GM04504 (cell line): ENCODE results near the gene MYD88.
"Not testable (repeated sequence)": the region's sequence is repeated elsewhere in the genome, so short reads cannot be mapped to it uniquely, and the experiment has no call there.

ENCODE experiments used
- DNase-seq: peaks from one replicate; pipeline ENCODE4 v3.0.0-alpha.2; 2012; ENCODE audit warnings: low read depth

The MYD88 gene

DNA sequence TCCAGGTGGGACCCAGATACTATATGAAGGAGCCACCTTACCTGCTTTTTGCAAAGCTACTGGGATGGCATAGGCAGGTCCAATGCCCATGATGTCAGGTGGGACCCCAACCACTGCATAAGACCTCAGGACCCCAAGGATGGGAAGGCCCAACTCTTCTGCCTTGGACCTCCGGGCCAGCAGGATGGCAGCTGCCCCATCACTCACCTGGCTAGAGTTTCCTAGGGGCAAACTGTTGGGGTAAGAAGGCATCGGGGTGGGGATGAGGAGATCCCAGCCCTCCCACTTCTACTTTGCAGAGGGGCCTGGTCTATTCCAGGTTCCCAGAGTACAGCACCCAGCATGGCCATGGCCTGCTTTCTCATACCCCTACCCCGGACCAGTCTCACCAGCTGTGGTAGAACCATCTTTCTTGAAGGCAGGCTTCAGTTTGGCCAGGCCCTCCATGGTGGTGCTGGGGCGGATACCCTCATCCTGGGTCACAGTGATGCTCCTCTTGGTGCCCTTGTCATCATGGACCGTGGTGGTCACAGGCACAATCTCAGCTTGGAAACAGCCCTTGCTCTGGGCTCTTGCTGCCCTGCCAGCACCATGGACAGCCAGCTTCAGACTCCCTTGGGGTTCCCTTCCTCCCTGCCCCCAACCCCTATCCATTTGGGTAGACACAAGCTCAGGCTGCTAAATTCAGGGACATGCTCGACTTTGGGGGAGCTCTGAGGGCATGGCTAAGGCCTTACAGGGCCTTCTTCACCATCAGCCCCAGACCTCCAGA lies 12.2 kb upstream of the MYD88 start:
- DNase-seq: no peak

DNA sequence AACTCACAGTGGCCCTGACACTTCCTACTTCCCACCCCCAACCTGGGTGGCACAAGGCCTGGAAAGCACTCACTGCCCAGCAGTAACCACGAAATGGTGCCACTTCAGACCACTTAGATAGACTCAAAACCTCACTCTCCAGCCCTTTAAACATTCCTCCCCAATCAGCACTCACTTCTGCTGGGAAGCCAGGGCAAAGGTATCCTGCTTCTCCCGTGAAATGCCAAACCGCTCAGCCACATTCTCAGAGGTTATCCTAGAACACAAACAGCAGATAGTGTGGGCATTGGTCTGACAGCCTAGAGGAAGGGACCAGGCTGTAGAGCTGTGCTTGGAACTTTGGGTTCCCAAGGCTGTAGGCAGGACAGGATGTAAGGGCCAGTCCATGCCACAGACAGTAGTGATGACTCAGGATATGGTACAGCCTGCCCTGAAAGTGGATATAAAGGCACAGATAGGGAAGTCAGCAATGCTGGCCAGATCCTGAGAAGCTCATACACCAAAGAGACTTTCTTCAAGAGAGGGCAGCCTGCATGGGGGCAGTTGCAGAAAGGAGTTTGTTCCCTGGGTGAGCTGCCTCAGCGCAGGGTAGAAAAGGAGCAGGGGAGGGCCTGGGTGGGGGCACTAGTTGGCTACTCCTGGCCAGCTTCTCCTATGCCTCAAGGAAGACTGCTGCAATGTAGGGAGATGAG lies 10.7 kb upstream of the MYD88 start:
- no peak for DNase-seq

- no peak for DNase-seq
Measured at GRCh38 chr3:38128303-38128655, 10.2 kb upstream of the MYD88 start.

GRCh38 chr3:38129058-38129457 lies 9.4 kb upstream of the MYD88 start:
- no peak for DNase-seq

GRCh38 chr3:38130631-38131065 lies 7.8 kb upstream of the MYD88 start:
- DNase-seq: no peak

DNA sequence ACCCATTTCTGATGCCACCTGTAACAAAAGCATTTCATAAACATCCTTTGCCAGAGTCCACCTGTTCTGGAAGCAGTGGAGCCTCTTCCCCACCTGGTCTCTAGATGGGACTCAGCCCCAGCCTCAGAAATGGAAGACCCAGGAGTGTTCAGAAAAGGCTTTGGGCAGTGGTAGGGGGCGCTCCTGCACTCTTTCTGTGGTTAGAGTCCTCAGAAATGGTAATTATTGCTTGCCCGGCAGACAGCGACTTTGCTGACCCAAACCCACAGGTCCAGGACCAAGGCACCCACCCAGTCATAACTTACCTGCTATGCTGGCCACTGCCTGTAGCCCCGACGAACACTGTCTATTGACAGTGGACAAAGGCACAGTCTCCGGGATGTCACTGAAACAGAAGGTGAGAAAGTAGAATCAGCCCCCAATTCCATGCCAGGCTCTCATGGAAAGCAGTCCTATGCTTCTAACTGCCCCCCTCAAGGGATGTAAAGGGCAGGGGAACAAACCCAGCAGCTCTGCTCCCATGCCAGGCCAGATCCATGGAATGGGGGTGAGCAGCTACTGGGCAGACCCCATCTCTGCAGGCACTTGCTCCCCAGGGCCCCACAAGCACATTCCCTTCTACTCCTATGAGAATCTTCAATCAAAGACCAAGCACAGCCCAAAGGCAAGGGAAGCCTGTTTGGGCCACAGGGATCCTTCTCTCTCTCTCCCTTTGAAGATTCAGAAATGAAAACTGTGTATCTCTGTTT lies 6.7 kb upstream of the MYD88 start:
- DNase-seq: no peak

DNA sequence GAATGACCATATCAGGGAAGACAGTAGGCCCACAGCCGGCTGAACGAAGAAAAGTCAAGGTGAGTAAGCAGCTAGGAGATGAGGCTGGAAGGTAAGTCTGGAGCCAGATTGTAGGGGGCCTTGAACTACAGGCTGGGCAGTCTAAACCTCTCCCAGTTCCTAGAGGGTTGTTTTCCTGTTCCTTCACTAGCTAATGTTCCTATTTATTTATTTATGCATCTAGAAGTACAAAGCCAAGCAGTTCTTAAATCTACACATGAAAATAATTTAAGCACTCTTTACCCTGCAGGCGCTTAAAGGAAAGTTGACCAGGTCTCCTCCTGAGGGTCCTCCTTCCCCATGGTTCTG lies 5.3 kb upstream of the MYD88 start:
- DNase-seq: no peak

DNA sequence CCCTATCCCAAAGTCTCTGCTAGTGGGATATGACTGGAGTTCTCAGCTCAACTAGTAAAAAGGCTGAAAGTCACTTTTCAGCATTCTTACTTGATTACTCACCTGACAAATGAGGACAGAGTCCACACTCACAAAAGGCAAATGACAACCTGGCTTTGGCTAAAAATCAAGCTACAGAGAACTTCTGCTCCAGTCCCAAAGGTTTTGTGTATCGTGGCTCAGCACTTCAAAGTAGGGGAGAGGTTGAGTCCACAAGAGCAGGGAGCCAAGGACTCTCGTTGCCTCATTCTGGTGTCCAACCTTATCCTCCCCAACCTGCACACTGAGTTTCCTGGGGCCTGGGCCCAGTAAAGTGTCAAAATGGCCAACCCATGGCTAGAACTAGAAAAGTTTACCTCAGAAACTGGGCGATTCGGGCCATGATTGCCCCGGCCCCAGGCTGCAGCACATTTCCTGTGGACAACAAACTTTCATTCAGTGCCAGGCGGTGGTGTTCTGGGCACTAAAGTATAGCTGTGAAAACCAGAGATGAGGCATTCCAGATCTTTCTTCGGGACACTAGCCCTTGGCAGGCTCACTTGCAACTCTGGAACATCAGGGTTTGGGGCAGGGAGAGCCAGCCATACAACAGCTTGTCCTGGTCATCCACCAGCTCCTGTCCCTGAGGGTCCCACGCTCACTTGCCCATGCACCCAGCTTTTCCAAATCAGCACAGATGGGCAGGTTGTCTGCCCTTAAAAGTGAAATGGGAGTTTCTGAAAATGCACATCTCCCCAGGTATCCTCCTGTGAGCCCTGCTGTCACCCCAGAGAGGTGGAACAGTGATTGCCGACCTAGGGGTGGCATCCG lies 4.7 kb upstream of the MYD88 start:
- DNase-seq: no peak

GRCh38 chr3:38134517-38135143 lies 3.8 kb upstream of the MYD88 start:
- DNase-seq: not testable (repeated sequence)

GRCh38 chr3:38135621-38136277 lies 2.7 kb upstream of the MYD88 start:
- DNase-seq: not testable (repeated sequence)

- no peak for DNase-seq
Measured at GRCh38 chr3:38136393-38136776, 2.1 kb upstream of the MYD88 start.

DNA sequence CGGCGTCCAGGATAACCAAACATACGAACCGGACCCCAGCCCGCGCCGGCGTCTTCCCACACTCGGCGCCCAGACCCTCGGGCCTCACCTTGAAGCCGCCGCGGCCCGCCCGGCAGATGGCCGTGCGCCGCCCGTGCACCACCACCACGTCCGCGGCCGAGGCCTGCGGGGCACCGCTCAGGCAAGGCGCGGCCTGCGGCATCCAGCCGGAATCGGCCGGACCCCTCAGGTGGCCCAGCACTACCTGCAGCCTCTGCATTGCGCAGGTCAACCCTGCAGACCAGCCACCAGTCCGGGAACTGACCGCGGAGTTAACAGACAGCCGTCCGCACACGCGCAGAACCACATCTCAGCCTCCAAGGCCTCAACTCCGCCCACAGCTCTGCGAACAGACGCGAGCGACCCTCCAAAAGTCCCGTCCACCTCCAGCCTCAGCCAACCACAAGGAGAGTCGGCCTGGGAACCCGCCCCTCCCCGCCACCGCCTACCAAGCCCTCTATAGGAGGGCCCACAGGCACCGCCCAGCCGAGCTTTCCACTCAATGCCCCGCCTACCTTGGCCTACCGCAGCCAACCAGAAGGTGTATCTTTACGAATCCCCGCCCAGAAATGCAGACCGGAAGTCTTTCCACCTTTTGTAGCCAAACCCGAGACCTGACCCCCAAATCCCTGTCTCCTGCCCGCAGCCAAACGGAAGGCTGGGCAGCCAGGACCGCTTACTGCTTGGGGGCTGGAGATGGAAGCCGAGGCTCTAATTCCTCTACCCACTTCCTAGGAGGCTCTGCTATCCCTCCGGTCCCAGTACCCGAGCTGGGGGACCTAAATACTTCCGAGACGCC lies 1.5 kb upstream of the MYD88 start, which contains the start of gene ACAA1:
Gene ACAA1, minus strand, starts transcription at position 351 of the 838 bp plus-strand sequence. Its CDS starts 92 bp downstream, at position 259.
- peak; percentile 97 for DNase-seq

DNA sequence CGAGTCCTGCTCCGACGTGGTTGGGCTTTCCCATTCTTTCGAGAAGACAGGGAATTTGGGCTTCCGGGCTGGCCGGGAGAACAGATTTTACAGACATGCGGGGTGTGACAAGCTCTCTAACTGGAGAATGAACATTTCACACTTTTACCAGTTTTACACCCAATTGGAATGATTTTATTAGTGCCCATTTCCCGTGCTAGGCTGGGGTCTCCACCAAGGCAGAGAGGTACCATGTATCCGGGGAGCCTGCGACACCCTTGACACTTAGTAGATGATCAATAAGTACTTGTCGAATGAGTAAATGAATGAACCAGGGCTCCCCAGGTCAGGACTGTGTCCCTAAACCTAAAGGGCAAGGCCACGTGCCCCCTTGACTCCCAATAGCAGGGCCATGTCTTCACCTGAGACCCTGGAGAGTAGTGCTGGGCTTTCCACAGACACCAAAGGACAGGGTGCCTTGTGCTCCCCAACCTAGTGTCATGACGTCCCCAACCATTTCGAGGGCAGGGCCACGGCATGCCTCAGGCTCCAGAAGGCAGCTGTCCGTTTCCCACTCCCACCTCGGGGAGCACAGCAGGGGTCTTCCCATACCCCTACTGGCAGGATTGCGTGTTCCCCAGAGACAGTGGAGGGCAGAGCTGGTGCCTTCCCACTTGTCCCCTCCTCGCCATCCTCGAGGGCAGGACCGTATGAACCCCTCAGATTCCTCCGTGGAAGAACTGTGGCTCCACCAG lies 679 bp upstream of the MYD88 start:
- no peak for DNase-seq

DNA sequence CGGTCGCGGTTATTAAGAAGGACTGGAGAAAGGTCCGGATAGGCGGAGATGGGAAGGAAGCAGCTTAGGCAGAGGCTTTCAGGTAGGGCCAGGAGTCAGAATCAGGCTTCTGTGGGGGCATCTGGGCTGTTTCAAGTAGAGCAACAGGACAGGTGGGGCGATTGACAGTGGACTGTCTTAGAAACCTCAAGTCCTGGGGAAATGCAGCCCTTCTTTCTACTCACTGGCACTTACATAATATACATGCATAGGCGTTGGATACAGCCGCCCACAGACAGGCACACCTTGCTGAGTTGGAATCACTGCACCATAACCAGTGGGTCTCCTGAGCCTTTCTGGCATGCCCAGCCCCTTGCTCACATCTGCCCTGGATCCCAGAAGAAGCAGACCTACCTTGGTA lies 730 bp downstream of the MYD88 start:
- DNase-seq: no peak

DNA sequence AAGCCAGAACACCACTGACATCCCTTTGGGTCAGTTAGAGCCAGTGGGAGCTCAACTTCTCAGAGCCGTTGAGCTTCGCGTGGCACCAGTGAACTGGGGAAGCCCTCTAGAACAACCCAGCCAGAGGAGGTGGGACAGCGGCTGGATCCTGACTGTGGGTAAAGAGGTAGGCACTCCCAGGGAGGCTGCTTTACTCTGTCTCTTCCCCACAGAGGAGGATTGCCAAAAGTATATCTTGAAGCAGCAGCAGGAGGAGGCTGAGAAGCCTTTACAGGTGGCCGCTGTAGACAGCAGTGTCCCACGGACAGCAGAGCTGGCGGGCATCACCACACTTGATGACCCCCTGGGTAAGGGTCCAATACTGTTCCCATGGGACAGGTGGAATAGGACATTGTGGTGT lies 1.2 kb downstream of the MYD88 start:
- no peak for DNase-seq

DNA sequence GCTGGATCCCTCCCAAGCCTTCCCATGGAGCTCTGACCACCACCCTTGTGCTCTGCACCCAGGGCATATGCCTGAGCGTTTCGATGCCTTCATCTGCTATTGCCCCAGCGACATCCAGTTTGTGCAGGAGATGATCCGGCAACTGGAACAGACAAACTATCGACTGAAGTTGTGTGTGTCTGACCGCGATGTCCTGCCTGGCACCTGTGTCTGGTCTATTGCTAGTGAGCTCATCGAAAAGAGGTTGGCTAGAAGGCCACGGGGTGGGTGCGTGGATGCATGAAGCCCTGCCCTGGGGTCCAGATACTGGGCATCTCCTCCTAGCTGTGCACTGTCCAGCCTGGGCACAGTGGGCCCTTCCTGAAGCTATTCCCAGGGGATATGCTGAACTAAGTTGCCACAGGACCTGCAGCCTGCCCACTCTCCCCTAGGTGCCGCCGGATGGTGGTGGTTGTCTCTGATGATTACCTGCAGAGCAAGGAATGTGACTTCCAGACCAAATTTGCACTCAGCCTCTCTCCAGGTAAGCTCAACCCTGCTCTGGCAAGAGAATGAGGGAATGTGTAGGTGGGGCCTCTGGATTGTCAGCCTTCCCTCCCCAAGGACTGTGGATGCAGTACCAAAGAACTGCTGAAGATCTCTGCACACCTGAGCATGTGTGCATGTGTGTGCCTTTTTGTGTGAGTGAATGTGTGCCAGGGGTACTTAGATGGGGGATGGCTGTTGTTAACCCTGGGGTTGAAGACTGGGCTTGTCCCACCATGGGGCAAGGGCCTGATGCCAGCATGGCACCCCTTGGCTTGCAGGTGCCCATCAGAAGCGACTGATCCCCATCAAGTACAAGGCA lies 2.1 kb downstream of the MYD88 start:
- DNase-seq: no peak

DNA sequence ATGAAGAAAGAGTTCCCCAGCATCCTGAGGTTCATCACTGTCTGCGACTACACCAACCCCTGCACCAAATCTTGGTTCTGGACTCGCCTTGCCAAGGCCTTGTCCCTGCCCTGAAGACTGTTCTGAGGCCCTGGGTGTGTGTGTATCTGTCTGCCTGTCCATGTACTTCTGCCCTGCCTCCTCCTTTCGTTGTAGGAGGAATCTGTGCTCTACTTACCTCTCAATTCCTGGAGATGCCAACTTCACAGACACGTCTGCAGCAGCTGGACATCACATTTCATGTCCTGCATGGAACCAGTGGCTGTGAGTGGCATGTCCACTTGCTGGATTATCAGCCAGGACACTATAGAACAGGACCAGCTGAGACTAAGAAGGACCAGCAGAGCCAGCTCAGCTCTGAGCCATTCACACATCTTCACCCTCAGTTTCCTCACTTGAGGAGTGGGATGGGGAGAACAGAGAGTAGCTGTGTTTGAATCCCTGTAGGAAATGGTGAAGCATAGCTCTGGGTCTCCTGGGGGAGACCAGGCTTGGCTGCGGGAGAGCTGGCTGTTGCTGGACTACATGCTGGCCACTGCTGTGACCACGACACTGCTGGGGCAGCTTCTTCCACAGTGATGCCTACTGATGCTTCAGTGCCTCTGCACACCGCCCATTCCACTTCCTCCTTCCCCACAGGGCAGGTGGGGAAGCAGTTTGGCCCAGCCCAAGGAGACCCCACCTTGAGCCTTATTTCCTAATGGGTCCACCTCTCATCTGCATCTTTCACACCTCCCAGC lies 2.9 kb downstream of the MYD88 start:
- no peak for DNase-seq

- DNase-seq: no peak
Measured at GRCh38 chr3:38141952-38142273, 3.5 kb downstream of the MYD88 start.
